H7 (cell line): ENCODE data around the gene EML6. TPM values are rescaled to one million over a fixed set of nuclear protein-coding genes. Genes with fewer than 3 reads are reported as not detected.

Experiments used
- DNase-seq: peaks from one replicate; pipeline ENCODE4 v3.0.0; 2012
- H3K27me3 ChIP-seq: 2 replicates; pipeline ENCODE4 v1.6.0; 2011; ENCODE audit warnings: mild to moderate bottlenecking, low read length; ENCODE audit not compliant: control insufficient read depth, insufficient read depth
- H3K36me3 ChIP-seq: replicated peaks from 2 replicates; pipeline ENCODE4 v1.5.1; 2011; ENCODE audit warnings: low read length; ENCODE audit not compliant: control insufficient read depth, insufficient read depth
- H3K4me3 ChIP-seq: 2 replicates; pipeline ENCODE4 v1.5.1; 2011; ENCODE audit warnings: low read depth, mild to moderate bottlenecking, control low read depth, low read length, moderate library complexity; ENCODE audit not compliant: insufficient read depth
- total RNA-seq: library from RNA; depleted of rRNA; stranded (reverse); fragments of >200 nt; shearing (Covaris generic); gene quantifications from 2 replicates; pipeline ENCODE4 v1.2.3, GENCODE V29; 2014

EML6 gene
- total RNA-seq, 1 experiment from 2014 or later, result 0.52 TPM

- Histone ChIP-seq H3K27me3 (peaks cover 35% of the 10 kb centered on the region), H3K4me3 (peak overlapping the region; percentile 81)
- DNase-seq, result no peak
Observed at GRCh38 chr2:54723996-54724559, 616 bp downstream of the EML6 start.

GRCh38 chr2:54724560-54725342 is 1.3 kb downstream of the EML6 start:
- H3K36me3 ChIP-seq, result no peaks in the 10 kb centered on the region
- peaks cover 35% of the 10 kb centered on the region for H3K27me3 ChIP-seq
- DNase-seq, result peak; percentile 77
- peak overlapping the region; percentile 81 for H3K4me3 ChIP-seq

More at GRCh38 chr2:54723996-54724559, 616 bp downstream of the EML6 start:
- no peaks in the 10 kb centered on the region for H3K36me3 ChIP-seq

GRCh38 chr2:54725343-54726099 is 2.1 kb downstream of the EML6 start:
- Histone ChIP-seq H3K4me3 (peak overlapping the region; percentile 81), H3K27me3 (peaks cover 35% of the 10 kb centered on the region), H3K36me3 (no peaks in the 10 kb centered on the region)
- DNase-seq, result no peak

- no peaks in the 10 kb centered on the region for H3K36me3 ChIP-seq
- no peak for DNase-seq
- peaks cover 35% of the 10 kb centered on the region for H3K27me3 ChIP-seq
- H3K4me3 ChIP-seq, result no peak overlapping the region
Observed at GRCh38 chr2:54726431-54726830, 3.0 kb downstream of the EML6 start.

GRCh38 chr2:54726940-54727339 is 3.5 kb downstream of the EML6 start:
- Histone ChIP-seq H3K4me3 (no peak overlapping the region), H3K27me3 (peaks cover 35% of the 10 kb centered on the region), H3K36me3 (no peaks in the 10 kb centered on the region)
- no peak for DNase-seq

DNA sequence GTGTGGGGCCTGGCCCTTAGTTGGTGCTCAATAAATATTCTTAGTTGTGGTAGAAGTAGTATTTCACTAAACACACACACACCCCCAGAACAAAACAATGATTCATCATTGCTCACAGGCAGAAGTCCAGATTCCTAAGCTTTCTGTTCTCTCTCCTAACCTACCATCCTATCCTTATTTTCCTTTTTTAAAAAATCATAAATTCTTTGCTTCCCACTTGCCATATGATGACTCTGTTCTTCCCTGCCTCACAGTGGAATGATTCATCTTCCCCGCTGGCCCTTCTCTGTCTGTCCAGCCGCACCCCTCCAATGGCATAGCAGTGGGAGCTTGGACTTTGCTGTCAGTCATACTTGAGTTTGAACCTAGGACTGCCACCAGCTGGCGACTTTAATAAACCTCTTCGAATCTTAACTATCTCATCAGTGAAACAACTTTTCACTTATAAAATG is 5.2 kb downstream of the EML6 start:
- Histone ChIP-seq H3K36me3 (no peaks in the 10 kb centered on the region), H3K27me3 (peaks cover 33% of the 10 kb centered on the region), H3K4me3 (no peak overlapping the region)
- no peak for DNase-seq

DNA sequence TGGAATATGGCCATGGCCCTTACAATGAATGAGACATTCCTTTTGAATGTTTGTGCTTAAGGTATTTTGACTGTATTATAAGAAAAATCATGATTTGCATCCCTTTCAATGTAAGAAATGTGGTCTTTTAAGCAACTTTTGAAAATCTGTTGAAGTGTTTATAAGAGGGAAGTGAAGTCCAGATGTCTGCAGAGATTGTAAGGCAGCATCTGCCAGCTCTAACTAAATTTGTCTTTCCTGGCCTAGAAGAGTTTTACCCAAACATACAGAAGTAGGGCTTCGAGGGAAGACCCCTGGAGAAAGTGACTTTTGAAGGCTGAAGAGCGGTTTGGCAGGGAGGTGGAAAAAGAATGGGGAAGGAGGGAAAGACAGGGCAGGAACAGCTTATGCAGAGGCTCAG is 12.2 kb downstream of the EML6 start:
- no peak for DNase-seq
- H3K4me3 ChIP-seq, result no peak overlapping the region
- H3K27me3 ChIP-seq, result no peaks in the 10 kb centered on the region

DNA sequence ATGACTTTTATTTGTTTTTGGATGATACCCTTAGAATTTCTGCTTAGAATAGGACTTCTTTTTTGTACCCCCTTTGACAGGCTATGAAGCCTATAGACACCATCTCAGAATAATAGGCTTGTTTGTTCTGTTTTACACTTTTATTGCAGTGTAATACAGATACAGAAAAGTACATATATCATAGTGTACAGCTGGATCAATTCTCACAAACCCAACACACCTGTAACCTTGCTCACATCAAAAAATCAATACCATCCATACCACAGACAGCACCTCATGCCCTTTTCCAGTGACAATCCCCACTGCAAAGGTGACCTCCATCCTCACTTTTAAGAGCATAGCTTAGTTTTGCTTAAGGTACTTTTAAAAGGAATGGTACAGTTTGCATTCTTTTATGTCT is 14.8 kb downstream of the EML6 start:
- H3K27me3 ChIP-seq, result no peaks in the 10 kb centered on the region
- H3K36me3 ChIP-seq, result no peaks in the 10 kb centered on the region
- H3K4me3 ChIP-seq, result no peak overlapping the region
- no peak for DNase-seq

More for the DNA sequence above, 12.2 kb downstream of the EML6 start:
- H3K36me3 ChIP-seq, result no peaks in the 10 kb centered on the region

DNA sequence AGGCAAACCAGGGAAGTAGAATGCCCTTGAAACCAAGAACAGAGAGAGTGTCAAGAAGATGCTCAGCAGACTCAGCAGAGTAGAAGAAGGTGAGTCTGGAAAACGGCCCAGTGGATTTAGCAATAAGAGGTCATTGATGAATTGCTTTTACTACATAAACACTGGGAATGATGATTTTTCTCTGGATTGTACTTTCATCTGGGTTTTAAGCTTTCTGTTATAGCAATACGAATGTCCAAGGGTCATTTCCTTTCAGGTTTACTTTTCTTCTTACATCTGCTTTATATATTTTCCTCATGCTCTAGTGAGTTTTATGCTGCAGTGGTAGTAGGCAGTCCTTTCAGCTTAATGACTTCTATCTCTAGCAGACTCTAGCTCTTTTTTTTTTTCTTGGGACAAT is 16.9 kb downstream of the EML6 start:
- Histone ChIP-seq H3K36me3 (no peaks in the 10 kb centered on the region), H3K4me3 (no peak overlapping the region), H3K27me3 (no peaks in the 10 kb centered on the region)
- no peak for DNase-seq

- no peaks in the 10 kb centered on the region for H3K27me3 ChIP-seq
- DNase-seq, result no peak
Observed at GRCh38 chr2:54741250-54741649, 17.8 kb downstream of the EML6 start.

GRCh38 chr2:54750040-54750439 is 26.6 kb downstream of the EML6 start:
- no peak for DNase-seq
- H3K27me3 ChIP-seq, result no peaks in the 10 kb centered on the region
- no peak overlapping the region for H3K4me3 ChIP-seq
- no peaks in the 10 kb centered on the region for H3K36me3 ChIP-seq

More at GRCh38 chr2:54741250-54741649, 17.8 kb downstream of the EML6 start:
- H3K4me3 ChIP-seq, result no peak overlapping the region
- H3K36me3 ChIP-seq, result no peaks in the 10 kb centered on the region

DNA sequence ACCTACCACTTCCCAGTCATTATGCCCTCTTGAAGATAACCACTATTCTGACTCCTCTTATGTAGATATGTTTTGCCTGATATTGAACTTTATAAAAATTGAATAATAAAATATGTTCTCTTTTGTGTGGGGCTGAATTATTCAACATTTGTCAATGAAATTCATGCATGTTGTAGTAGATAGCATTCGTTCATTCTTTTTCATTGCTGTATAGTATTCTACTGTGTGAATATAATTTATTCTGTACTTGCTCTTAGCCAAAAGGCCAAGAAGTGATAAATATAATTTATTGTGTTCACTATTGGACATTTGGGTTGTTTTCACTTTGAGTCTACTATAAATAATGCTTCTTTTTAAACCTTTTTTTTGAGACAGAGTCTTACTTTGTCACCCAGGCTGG is 29.0 kb downstream of the EML6 start:
- Histone ChIP-seq H3K36me3 (no peaks in the 10 kb centered on the region), H3K4me3 (no peak overlapping the region), H3K27me3 (no peaks in the 10 kb centered on the region)
- no peak for DNase-seq

DNA sequence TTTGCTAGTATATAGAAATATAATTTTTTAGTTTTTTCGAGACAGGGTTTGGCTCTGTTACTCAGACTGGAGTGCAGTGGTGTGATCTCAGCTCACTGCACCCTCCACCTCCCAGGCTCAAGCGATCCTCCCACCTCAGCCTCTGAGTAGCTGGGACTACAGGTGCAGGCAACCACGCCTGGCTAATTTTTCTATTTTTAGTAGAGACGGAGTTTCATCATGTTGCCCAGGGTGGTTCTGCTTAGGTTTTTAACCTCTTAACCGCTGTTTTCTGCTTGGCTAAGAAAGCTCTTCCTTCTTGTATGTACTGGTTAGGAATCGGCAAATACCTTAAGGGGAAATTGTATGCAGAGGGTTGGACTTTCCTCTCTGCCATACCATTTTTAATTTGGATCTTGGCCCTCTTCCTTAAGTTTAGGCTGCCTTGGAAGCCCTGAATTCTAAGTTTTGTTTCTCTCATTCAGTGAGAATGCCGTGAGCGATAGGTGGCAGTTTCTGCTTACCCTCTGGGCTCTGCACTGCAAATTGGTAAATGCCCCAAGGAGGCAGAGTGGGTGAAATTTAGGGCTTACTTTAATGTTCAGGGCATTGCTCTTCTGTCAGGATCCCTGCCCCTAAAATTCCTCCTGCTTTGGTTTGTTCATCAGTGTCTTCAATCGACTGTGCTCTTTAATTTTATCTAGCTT is 32.3 kb downstream of the EML6 start:
- Histone ChIP-seq H3K4me3 (no peak overlapping the region), H3K27me3 (no peaks in the 10 kb centered on the region), H3K36me3 (no peaks in the 10 kb centered on the region)
- no peak for DNase-seq

DNA sequence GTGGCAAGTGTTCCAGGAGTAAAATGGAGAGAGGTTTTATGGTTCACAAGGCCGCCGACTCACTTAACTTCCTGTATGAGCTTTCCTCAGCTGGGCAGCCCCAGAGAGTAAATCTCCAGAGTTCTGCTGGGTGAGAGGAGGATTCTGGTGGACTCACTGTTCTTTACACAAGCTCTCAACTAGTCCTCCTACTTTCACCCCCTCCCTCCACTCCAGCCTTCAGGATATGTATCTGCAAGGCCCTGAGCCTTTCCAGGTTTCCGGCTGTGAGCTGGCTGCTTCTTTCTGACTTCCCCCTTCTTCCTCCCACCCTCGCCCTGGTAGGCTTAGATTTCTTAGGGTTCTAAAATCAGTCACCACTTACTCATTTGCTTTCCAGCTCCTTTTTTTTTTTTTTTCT is 34.0 kb downstream of the EML6 start:
- H3K4me3 ChIP-seq, result no peak overlapping the region
- no peaks in the 10 kb centered on the region for H3K27me3 ChIP-seq
- no peaks in the 10 kb centered on the region for H3K36me3 ChIP-seq
- DNase-seq, result peak; percentile 37
